GM12873 (cell line): Measurements from ENCODE around the gene SPA17.

Experiments
- TF ChIP-seq, protein P1 (sequence below): IDR thresholded peaks from 2 replicates; pipeline ENCODE4 v1.5.1; 2012; ENCODE audit warnings: low read depth, mild to moderate bottlenecking, moderate library complexity, low read length, control low read depth; ENCODE audit not compliant: insufficient read depth; ENCODE audit errors: missing control alignments

SPA17 gene

DNA sequence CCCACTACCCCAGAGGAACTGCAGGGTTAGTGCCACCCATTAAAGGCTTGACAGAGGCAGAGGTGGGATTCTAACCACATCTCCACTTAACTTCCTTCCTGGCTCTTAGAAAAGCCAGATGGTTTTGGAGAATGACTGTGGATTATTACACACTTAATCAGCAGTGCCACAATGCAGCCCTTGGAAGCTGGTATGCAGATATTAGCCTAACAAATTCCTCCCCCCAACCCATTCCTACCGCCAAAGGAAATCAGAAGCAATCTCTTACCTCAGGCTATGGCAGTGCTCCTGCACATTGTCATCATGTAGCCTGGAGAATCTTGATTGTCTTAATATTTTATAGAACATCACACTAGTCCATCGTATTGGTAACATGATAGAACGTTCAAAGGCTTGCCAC lies 42.9 kb downstream of the SPA17 start:
- TF ChIP-seq, protein P1, sequence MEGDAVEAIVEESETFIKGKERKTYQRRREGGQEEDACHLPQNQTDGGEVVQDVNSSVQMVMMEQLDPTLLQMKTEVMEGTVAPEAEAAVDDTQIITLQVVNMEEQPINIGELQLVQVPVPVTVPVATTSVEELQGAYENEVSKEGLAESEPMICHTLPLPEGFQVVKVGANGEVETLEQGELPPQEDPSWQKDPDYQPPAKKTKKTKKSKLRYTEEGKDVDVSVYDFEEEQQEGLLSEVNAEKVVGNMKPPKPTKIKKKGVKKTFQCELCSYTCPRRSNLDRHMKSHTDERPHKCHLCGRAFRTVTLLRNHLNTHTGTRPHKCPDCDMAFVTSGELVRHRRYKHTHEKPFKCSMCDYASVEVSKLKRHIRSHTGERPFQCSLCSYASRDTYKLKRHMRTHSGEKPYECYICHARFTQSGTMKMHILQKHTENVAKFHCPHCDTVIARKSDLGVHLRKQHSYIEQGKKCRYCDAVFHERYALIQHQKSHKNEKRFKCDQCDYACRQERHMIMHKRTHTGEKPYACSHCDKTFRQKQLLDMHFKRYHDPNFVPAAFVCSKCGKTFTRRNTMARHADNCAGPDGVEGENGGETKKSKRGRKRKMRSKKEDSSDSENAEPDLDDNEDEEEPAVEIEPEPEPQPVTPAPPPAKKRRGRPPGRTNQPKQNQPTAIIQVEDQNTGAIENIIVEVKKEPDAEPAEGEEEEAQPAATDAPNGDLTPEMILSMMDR = no peak

DNA sequence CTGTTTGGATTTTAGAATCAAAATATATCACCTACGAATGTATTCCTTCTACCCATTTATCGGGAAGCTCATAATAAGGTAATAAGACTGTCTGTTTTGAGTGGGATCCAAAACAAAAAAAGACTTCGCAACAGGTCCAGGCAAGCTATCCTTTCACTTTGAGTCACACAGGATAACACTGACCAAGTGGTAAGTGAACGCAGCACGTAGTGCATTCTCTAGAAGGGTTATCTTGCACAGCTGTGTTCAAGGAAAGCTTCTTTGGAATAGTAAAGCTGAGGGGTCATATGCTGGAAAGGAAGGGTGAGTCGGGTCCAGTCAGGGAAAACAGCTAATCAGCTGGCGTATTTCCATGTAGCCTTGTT lies 43.7 kb downstream of the SPA17 start:
- TF ChIP-seq, protein P1 = no peak

DNA sequence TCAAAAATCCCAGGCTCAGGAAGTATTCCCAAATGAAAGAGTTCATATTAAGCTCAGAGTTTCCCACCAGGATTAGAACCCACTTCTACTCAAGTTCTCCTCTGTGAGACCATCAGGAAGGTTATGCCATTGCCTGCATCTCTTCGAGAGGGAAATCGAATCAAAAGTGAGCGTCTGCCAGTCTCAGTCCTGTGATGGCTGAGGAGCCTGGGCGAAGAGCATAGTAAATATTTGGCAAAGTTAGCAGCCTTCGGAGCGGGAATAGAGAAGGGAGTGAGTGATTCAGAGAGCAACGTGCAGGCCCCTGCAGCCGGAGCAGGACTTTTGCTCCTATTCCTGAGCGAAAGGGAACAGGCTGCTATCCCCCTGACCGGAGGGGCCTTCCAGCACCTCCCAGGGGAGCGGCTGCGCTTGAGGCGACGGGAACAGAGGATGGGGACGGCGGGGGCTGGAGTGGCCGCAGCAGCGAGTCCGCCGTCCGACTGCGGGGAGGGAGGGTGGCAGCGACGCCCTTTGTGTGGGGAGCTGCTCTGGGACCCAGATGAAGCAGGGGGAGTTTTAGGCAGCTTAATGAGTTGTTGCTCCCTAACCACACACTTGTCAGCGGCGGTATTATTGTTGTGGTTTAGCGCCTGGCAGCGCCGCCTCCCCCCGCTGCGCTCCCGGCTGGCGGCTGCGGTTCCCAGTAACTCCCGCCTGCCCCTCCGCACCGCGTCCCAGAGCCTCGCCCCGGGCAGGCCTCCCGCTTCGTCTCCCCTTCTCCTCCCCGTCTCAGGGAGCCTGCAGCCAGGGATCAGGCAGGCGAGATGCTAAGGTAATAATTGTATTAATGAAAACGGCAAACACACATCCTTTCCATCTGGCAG lies 44.3 kb downstream of the SPA17 start:
- TF ChIP-seq, protein P1 = no peak

DNA sequence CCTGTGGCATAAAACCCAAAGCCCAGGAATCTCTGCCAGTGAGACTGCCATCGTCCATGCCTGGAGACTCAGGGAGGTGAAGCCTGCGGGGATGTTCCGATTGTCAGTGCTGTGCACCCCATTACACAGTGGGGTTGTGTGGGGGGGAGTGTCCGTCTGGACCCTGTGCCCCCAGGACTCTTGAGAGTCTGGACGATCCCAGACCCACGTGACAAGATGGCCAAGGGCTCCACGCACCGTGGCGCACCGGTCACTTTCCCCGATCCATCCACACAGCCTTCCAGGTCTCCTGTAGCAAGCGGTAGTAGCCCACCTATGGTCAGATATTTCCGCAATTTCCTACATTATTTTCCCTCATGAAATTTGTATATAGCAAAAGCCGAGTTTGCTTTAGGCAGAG lies 45.1 kb downstream of the SPA17 start:
- TF ChIP-seq, protein P1 = no peak

DNA sequence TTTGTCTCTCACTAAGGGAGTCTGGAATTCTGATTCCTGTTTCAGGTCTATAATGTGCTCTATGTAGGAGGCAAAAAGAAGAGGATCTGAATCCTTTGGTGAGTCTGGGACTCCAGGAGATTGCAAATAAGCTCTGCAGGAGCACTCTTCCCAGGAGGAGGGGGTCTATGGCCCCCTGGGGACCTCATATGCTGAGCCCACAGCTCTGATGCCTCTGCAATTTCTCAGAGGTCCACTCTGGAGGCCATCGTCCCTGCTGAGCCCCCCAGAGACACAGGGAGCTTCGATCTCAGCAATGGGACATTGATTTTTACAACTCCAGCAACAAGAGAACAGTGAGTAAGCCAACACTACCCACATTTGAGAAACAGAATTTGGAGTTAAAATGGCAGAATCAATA lies 45.8 kb downstream of the SPA17 start:
- TF ChIP-seq, protein P1 = no peak

DNA sequence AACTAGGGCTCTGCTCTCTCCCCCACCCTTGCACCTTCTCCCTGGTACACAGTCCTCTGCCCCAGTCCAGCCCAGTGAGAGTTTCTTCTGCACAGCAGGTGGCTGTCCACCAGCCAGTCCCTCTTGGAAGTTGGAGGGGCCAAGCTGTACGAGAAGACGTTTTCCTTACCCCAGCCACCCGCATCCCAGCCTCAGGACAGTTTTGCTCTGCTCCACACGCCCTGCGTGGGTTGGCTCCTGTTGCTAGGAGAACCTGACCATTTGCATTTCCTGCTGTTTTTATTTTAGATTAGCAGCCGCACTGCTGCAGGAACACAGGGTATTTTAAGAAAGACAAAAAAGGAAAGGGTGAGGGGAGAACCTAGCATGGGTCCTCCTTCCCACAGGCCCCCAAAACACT lies 48.5 kb downstream of the SPA17 start:
- TF ChIP-seq, protein P1 = no peak

DNA sequence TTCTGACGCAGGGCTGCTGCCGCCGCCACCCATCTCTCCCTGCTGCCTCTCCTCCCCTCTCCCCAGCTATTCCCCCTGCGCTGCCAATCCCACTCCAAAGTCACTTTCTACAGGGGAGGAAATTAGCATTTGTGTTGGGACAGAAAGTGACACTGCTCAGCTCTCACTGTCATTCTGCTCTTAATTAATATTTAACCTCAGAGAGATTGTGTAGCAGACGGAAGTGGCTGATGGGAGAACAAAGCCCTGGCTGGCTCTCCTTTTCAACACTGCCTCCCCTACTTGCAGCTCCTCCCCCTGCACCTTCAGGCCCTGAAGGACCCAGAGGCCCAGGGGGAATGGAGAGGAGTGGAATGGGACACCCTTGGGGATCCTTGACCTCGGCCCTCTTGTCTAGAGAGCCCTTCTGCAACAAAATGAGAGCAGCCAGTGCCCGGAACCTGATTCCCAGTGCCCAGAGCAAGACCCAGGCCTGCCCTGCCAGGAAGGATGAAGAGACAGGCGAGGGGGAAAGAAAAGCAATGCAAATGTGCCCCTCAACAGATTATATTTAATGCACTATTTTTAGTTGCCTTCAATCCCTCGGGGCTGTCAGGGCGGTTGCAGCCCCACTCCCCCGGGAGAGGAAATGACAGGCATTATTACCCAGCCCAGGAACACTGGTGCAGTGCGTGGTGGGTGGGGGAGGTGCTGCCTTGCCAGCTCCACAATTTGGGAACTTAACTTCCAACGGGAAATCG lies 51.4 kb downstream of the SPA17 start:
- TF ChIP-seq, protein P1 = no peak
